22Rv1 (cell line): ENCODE results near the gene PUS1.

Experiments
- ZFX ChIP-seq: fragments of 450-650 bp; IDR thresholded peaks from 2 replicates; pipeline ENCODE4 v1.6.1; 2017; ENCODE audit warnings: antibody characterized with exemption, borderline replicate concordance
- TF ChIP-seq, protein P1 (sequence below): fragments of 450-650 bp; IDR thresholded peaks from 2 replicates; pipeline ENCODE4 v1.5.1; 2017; ENCODE audit warnings: mild to moderate bottlenecking

DNA sequence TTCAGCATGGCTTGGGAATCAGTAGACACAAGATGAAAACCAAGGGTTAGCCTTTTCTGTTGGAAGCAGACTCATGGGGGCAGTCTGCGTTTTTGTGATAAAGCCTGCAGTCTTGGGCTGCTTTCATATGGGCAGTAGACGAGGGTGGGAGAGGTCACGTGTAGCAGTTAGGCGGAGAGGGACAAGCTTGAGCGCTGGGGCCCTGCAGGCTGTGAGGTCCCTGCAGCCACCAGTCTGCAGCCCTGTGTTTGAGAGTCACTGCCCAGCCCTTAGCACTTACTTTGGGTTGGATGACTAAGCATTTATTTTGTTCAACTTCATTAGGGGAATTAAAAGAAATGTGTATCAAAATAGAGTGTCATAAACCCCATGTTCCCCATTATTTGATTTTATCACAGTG is 57.8 kb downstream of the PUS1 start:
- TF ChIP-seq, protein P1, sequence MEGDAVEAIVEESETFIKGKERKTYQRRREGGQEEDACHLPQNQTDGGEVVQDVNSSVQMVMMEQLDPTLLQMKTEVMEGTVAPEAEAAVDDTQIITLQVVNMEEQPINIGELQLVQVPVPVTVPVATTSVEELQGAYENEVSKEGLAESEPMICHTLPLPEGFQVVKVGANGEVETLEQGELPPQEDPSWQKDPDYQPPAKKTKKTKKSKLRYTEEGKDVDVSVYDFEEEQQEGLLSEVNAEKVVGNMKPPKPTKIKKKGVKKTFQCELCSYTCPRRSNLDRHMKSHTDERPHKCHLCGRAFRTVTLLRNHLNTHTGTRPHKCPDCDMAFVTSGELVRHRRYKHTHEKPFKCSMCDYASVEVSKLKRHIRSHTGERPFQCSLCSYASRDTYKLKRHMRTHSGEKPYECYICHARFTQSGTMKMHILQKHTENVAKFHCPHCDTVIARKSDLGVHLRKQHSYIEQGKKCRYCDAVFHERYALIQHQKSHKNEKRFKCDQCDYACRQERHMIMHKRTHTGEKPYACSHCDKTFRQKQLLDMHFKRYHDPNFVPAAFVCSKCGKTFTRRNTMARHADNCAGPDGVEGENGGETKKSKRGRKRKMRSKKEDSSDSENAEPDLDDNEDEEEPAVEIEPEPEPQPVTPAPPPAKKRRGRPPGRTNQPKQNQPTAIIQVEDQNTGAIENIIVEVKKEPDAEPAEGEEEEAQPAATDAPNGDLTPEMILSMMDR = no peak
- TF ChIP-seq ZFX = no peak
